WTC11 (cell line): Measurements from ENCODE around the gene EPC1. TPM values are rescaled to one million over a fixed set of nuclear protein-coding genes. Genes with fewer than 3 reads are reported as not detected.

ENCODE experiments used
- ATAC-seq: fragments of 200-7000 bp; cut with Tn5 transposase; 2 replicates; pipeline ENCODE4 v1.10.0; 2021; ENCODE audit warnings: mild to moderate bottlenecking, moderate library complexity
- CTCF ChIA-PET: fragments of 300-600 bp; sonication (Branson Sonifier 250); formaldehyde crosslinking; loops from one replicate; lab custom pipeline; 2021; ENCODE audit warnings: antibody characterized with exemption; lab: Charles Lee
- POLR2A ChIA-PET: fragments of 350-600 bp; sonication (Branson Sonifier 250); formaldehyde crosslinking; loops from one replicate; lab custom pipeline; 2021; ENCODE audit warnings: antibody characterized with exemption; lab: Charles Lee
- DNase-seq: peaks from one replicate; pipeline ENCODE4 v3.0.0; 2021; ENCODE audit warnings: low spot score
- H3K27ac Mint-ChIP-seq: 2 replicates; pipeline ENCODE4 v1.8.0; 2021; ENCODE audit warnings: mixed read lengths
- H3K27me3 Mint-ChIP-seq: 2 replicates; pipeline ENCODE4 v1.8.0; 2021; ENCODE audit warnings: low read depth, mild to moderate bottlenecking, moderate library complexity, mixed read lengths
- H3K36me3 Mint-ChIP-seq: 2 replicates; pipeline ENCODE4 v1.8.0; 2021; ENCODE audit warnings: mixed read lengths
- H3K4me1 Mint-ChIP-seq: 2 replicates; pipeline ENCODE4 v1.8.0; 2022; ENCODE audit warnings: mixed read lengths
- H3K4me3 Mint-ChIP-seq: 2 replicates; pipeline ENCODE4 v1.8.0; 2021; ENCODE audit warnings: mild to moderate bottlenecking, moderate library complexity, mixed read lengths
- H3K9me3 Mint-ChIP-seq: 2 replicates; pipeline ENCODE4 v1.8.0; 2021; ENCODE audit warnings: mixed read lengths
- ATF1 ChIP-seq: sonication (generic); formaldehyde crosslinking; IDR thresholded peaks from 2 replicates; pipeline ENCODE4 v1.8.1; 2023; ENCODE audit warnings: mild to moderate bottlenecking, moderate library complexity, missing genetic modification reagents
- CTCF ChIP-seq: fragments of 200-600 bp; IDR thresholded peaks from 2 replicates; pipeline ENCODE4 v1.8.0; 2022; ENCODE audit warnings: antibody characterized with exemption
- E2F4 ChIP-seq: sonication (generic); formaldehyde crosslinking; IDR thresholded peaks from 2 replicates; pipeline ENCODE4 v1.8.1; 2022; ENCODE audit warnings: low read depth, mild to moderate bottlenecking, moderate library complexity, missing genetic modification reagents, borderline replicate concordance
- ESRRA ChIP-seq: sonication (generic); formaldehyde crosslinking; IDR thresholded peaks from 2 replicates; pipeline ENCODE4 v1.8.1; 2022; ENCODE audit warnings: mild to moderate bottlenecking, missing genetic modification reagents, borderline replicate concordance
- GRHL2 ChIP-seq: fragments of 250-450 bp; sonication (Bioruptor Pico); IDR thresholded peaks from 2 replicates; pipeline ENCODE4 v1.8.0; 2022; ENCODE audit warnings: mild to moderate bottlenecking, moderate library complexity; ENCODE audit not compliant: insufficient replicate concordance, severe bottlenecking
- HMGA2 ChIP-seq: fragments of 250-450 bp; sonication (Bioruptor Pico); IDR thresholded peaks from 2 replicates; pipeline ENCODE4 v1.4.0; 2021; ENCODE audit warnings: mild to moderate bottlenecking, moderate library complexity
- NFYB ChIP-seq: sonication (generic); formaldehyde crosslinking; conservative IDR thresholded peaks from 2 replicates; pipeline ENCODE4 v1.8.0; 2022; ENCODE audit warnings: low read depth, missing genetic modification reagents
- OVOL2 ChIP-seq: fragments of 250-450 bp; sonication (Bioruptor Pico); IDR thresholded peaks from 2 replicates; pipeline ENCODE4 v1.9.0; 2021; ENCODE audit warnings: mild to moderate bottlenecking, borderline replicate concordance
- PREB ChIP-seq: sonication (generic); formaldehyde crosslinking; IDR thresholded peaks from 2 replicates; pipeline ENCODE4 v1.8.1; 2022; ENCODE audit warnings: mild to moderate bottlenecking, missing genetic modification reagents, moderate library complexity, borderline replicate concordance
- TEAD1 ChIP-seq: sonication (generic); formaldehyde crosslinking; IDR thresholded peaks from 2 replicates; pipeline ENCODE4 v1.8.0; 2022; ENCODE audit warnings: mild to moderate bottlenecking, missing genetic modification reagents
- TEAD4 ChIP-seq: sonication (generic); formaldehyde crosslinking; IDR thresholded peaks from 2 replicates; pipeline ENCODE4 v1.8.0; 2022; ENCODE audit warnings: mild to moderate bottlenecking, missing genetic modification reagents
- ZNF512 ChIP-seq: sonication (generic); formaldehyde crosslinking; IDR thresholded peaks from 2 replicates; pipeline ENCODE4 v1.8.1; 2022; ENCODE audit warnings: missing genetic modification reagents, borderline replicate concordance
- ZNF532 ChIP-seq: fragments of 250-450 bp; sonication (Bioruptor Pico); IDR thresholded peaks from 2 replicates; pipeline ENCODE4 v1.9.0; 2021; ENCODE audit warnings: mild to moderate bottlenecking, borderline replicate concordance
- ZNF671 ChIP-seq: fragments of 250-450 bp; sonication (Bioruptor Pico); IDR thresholded peaks from 2 replicates; pipeline ENCODE4 v1.8.0; 2021; ENCODE audit warnings: mild to moderate bottlenecking
- ZSCAN18 ChIP-seq: fragments of 250-450 bp; sonication (Bioruptor Pico); IDR thresholded peaks from 2 replicates; pipeline ENCODE4 v2.1.2; 2022; ENCODE audit warnings: mild to moderate bottlenecking, moderate library complexity
- total RNA-seq: library from RNA; stranded (reverse); gene quantifications from 3 replicates; pipeline ENCODE4 v1.2.3, GENCODE V29; 2021
- TF ChIP-seq, protein P1 (sequence below): fragments of 250-450 bp; sonication (Bioruptor Pico); IDR thresholded peaks from 2 replicates; pipeline ENCODE4 v1.9.0; 2021; ENCODE audit warnings: mild to moderate bottlenecking
- TF ChIP-seq, protein P2 (sequence below): sonication (generic); formaldehyde crosslinking; IDR thresholded peaks from 2 replicates; pipeline ENCODE4 v1.8.1; 2023; ENCODE audit warnings: mild to moderate bottlenecking, missing genetic modification reagents, moderate library complexity

Gene EPC1
- total RNA-seq, 1 experiment from 2014 or later, result 22.5 TPM

DNA sequence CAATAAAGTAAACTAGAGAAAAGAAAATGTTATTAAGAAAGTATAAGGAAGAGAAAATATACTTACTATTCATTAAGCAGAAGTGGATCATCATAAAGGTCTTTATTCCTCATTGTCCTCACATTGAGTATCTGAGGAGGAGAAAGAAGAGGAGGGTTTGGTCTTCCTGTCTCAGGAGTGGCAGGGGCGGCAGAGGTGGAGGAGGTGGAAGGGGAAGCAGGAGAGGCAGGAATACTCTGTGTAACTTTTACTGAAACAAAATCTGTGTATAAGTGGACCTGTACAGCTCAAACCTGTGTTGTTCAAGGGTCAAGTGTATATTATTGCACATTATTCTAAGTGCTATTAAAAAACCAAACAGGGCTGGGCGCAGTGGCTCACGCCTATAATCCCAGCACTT, 34.2 kb upstream of the EPC1 start:
- POLR2A ChIA-PET, result no interaction called here
- Mint-ChIP-seq H3K36me3 (no peaks in the 10 kb centered on the region), H3K27ac (no peak overlapping the region), H3K9me3 (no peaks in the 10 kb centered on the region), H3K27me3 (no peaks in the 10 kb centered on the region), H3K4me1 (peaks cover 9% of the 10 kb centered on the region), H3K4me3 (no peak overlapping the region)
- CTCF ChIA-PET, result no interaction called here
- DNase-seq (no peak), ATAC-seq (no peak)
- no peak for TF ChIP-seq OVOL2 (CRISPR knock-in tag)
- TF ChIP-seq, protein P1, sequence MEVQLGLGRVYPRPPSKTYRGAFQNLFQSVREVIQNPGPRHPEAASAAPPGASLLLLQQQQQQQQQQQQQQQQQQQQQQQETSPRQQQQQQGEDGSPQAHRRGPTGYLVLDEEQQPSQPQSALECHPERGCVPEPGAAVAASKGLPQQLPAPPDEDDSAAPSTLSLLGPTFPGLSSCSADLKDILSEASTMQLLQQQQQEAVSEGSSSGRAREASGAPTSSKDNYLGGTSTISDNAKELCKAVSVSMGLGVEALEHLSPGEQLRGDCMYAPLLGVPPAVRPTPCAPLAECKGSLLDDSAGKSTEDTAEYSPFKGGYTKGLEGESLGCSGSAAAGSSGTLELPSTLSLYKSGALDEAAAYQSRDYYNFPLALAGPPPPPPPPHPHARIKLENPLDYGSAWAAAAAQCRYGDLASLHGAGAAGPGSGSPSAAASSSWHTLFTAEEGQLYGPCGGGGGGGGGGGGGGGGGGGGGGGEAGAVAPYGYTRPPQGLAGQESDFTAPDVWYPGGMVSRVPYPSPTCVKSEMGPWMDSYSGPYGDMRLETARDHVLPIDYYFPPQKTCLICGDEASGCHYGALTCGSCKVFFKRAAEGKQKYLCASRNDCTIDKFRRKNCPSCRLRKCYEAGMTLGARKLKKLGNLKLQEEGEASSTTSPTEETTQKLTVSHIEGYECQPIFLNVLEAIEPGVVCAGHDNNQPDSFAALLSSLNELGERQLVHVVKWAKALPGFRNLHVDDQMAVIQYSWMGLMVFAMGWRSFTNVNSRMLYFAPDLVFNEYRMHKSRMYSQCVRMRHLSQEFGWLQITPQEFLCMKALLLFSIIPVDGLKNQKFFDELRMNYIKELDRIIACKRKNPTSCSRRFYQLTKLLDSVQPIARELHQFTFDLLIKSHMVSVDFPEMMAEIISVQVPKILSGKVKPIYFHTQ (CRISPR knock-in tag), result no peak
- no peak for TF ChIP-seq CTCF
- TF ChIP-seq ZNF532 (CRISPR knock-in tag), result no peak
- TF ChIP-seq HMGA2, result no peak
- no peak for TF ChIP-seq ESRRA (CRISPR knock-in tag)
- no peak for TF ChIP-seq TEAD1
- no peak for TF ChIP-seq ATF1 (CRISPR knock-in tag)
- TF ChIP-seq, protein P2, sequence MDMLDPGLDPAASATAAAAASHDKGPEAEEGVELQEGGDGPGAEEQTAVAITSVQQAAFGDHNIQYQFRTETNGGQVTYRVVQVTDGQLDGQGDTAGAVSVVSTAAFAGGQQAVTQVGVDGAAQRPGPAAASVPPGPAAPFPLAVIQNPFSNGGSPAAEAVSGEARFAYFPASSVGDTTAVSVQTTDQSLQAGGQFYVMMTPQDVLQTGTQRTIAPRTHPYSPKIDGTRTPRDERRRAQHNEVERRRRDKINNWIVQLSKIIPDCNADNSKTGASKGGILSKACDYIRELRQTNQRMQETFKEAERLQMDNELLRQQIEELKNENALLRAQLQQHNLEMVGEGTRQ, result no peak
- TF ChIP-seq GRHL2 (CRISPR knock-in tag), result no peak
- no peak for TF ChIP-seq PREB (CRISPR knock-in tag)
- TF ChIP-seq ZSCAN18 (CRISPR knock-in tag), result no peak
- no peak for TF ChIP-seq TEAD4 (CRISPR knock-in tag)
- TF ChIP-seq ZNF512 (CRISPR knock-in tag), result no peak
- no peak for TF ChIP-seq E2F4
- TF ChIP-seq NFYB (CRISPR knock-in tag), result no peak
- TF ChIP-seq ZNF671 (CRISPR knock-in tag), result no peak
